Stimulated activated CD4-positive, alpha-beta T cell treated with anti-CD3 and anti-CD28 coated beads, Interleukin-1b, Interleukin-23, amount 100 ng/mL, for 48 hours (primary cell): ENCODE results near the gene CREB5.
"Not testable (repeated sequence)": the region's sequence is repeated elsewhere in the genome, so short reads cannot be mapped to it uniquely, and the experiment has no call there.

Experiments
- DNase-seq: peaks from one replicate; pipeline ENCODE4 v3.0.0-alpha.2; 2020

The CREB5 gene

DNA sequence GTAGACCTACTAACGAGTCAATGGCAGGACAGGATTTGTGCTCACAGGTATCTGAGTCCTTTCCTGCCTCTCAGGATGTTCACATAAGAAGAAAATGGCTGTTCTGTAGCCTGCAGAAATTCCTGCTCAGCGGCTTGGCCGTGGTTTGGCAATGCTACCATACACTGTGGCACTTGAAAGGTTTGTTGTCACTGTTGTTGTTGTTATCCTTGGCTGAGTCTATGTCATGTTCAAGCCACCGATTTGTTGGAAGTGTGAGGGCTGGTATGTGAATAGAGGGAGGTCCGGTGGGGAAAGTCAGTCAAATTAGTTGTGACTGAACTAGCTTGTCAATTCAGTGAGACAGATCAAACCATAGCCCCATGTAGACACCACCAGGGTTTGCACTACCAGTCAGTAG is 345.9 kb downstream of the CREB5 start:
- DNase-seq, result no peak

DNA sequence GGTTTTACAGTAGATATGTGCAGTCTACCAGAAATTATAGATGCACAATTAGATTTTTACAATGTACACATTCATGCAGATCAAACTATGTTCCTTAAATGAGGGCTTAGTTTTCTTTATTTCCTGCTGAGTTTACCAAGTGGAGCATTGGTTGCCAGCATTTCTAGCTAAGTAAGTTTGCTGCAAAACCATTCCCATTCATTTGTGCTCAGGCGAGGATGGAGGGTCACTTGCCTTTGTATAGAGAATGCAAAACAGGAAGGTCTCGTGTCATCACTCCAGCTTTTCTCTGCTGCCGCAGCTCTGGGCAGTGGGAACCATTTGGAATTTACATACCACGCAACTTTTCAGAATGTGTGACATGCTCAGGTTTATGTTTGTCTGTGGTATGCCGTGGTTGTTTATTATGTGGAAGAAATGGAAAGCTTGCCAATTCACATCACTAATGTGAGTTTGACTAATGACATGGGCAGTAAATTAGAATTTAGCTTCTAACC is 347.2 kb downstream of the CREB5 start:
- DNase-seq, result no peak

DNA sequence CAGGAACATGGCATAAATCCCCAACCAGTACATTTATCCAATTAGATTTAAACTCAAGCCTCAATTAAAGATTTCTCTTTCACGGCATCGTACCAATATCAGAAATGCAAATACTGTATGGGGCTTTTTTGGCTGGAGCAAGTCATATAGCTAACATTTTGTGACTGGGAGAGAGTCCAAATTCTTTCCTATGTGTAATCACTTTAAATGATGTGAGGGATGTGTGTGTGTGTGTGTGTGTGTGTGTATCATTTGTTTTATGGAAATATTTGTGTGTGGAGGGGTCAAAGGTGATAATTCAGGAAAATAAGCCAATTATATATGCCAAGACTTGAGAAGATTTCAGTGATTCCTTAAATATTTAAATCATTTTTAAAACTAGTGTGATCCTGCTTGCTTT is 349.2 kb downstream of the CREB5 start:
- no peak for DNase-seq

DNA sequence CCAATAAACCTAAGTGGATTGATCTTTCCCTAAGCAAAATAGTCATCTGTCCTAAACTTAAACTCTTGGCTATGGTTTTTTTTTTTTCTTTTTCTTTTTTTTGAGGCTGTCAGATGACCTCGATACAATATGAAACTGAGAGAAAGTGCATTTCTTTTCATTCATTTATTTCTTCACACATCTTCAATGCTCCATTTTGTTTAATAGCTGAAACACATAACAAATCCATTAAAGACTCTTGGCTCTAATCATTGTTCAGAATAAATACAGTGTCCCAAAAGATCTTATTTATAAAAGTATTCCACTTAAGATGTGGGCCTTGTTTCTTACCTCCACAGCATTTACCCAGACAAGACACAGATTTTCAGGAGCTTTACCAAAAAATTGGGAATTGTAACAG is 350.3 kb downstream of the CREB5 start:
- no peak for DNase-seq

DNA sequence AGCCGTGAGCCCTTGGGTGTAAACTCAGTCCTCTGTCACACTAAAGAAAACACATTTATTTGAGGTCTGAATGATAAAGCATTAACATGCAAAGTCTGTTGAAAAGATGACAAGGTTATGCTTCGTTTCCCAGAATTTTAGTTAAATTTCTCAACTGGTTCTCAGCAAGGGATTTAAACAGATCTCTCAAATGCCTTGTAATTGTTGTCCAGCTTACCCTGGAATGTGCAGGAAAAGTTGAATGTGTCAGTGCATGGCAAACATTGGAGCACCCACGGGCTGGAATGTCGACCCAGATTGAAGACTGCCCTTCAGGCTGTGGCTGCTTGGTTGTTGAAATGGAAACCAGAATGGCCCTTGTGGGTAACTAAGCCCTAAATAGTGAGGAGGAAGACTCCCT is 354.0 kb downstream of the CREB5 start:
- DNase-seq, result no peak

DNA sequence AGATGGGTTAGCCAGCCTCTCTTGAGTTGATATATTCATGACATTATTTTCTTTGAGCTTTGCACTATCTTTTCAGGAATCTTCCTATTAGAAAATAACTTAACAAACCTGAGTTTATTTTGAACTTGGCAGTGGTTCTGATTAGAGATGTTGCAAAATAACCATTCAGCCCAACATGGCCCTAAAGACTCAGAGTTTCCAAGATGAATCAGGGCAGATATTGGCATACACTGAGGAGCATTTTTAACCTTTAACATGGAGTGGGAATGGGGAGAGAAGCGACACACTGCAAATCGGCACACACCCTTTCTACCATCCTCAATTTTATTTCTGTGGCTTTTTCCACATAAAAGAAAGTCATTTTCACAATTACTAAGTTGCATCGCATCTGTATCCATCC is 355.0 kb downstream of the CREB5 start:
- no peak for DNase-seq

DNA sequence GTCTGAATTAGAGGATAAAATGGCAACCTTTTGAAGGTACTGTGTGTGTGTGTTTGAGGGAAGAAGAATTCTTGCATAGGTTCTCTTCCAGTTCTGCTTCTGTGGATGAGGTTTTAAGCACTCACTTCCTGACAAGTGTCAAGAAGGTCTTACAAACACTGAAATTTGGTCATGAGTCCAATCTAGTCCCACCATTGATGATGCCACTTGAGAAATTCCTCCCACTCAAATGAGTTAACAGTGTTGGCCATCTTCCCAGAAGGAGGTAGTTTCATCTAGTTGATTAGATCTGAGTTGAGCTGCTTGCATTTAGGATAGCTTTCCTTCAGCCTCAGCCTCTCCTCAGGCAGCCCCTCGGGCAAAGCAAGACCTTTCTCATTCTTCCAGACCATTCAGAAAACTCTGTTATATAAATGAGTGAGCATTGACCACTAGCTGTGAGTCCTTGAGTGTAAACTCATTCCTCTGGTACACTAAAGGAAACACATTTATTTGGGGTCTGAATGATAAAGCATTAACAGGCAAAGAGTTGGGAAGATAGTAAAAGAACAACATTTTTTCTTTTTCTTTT is 356.3 kb downstream of the CREB5 start:
- no peak for DNase-seq

DNA sequence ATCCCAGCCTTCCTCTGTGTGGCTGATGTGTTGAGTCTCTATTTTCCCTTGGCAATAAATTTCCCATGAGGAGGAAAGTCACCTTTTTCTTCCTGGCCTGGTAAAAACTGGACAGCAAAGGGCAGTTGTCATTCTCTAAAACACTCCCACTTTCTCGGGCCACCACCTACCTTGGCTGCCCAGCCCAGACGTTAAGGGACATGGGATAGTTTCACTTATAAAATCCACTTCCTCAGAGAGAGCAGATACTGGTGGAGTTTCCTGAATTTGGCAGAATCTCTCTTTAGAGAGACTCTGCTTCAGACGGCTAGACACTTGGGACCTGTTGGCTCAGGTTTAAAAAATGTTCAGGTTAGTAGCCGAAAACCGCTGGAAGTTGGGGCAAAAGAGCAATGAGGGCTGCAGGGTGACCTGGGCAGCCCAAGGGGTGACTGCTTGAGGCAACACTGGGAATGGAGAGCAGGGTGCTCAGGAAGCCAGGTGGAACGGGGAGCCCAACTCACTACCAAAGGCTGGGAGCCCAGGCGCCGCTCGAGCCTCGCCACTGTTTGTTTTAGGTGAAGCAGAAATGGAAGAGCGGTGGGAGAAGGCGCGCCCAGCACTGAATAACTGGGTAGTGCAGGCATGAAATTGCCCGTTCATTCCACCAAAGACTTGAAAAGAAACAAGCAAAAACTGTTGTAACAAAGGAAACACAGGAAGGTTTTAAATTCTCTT is 359.7 kb downstream of the CREB5 start:
- no peak for DNase-seq

DNA sequence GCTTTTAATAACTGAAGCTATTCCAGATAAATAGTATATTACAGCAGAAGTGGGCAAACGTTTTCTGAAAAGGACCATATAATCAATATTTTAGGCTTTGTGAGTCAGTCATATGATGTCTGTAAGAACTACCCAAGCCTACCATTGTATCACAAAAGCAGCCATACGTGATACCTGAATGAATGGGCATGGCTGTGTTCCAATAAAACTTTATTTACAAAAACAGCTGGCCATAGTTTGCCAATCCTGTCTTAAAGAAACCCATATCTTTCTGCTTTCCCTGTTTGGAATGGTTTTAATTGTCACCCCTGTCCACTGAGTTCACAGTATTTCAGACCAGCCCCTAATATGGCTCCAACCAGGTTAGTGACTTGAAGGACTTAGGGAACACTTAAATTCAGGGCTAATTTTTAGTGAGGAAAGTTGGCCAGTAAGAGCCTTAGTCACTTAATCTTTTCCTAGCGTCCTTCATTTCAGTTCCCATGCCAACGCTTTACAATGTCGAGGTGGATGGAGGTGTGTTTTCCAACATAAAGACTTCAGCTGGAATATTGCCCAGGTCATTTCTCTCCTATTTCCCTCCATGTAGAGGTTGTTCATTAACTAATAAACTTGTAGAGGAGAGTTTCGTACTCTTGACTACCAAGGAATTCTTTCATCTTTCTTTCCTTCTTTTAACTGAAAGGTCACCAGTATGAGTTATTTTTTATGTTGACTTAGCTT is 361.3 kb downstream of the CREB5 start:
- DNase-seq, result no peak

DNA sequence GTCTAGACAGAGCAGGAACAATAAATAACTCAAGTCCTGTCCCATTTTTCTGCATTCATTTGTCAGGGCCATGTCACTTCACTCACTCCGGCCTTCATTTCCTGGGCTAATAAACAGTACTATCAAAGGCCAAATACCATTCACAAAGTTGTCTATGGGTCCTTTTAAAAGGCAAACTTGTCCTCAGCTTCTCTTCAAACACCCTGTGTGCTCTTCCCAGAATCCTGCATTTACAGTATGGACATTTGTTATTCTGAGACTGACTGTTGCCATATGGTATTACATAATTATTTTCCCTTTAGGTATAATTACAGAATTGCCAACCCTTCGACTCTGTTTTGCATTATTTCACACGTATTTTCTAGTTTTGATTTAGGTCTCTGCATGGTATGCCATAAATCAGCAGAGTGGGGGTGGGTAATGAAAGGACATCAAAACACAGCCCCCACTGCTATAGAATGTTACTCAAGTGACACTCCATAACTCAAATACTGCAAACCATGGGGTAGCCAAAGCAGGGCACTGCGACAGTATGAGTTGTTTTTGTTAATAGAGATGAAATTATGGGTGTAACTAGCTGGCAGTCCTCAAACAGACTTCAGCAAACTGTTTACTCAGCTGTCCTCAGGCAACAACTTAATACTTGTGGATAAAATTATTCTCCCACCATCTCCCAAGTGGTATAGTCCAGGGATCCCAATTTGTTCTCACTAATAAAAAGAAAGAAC is 362.1 kb downstream of the CREB5 start:
- no peak for DNase-seq

DNA sequence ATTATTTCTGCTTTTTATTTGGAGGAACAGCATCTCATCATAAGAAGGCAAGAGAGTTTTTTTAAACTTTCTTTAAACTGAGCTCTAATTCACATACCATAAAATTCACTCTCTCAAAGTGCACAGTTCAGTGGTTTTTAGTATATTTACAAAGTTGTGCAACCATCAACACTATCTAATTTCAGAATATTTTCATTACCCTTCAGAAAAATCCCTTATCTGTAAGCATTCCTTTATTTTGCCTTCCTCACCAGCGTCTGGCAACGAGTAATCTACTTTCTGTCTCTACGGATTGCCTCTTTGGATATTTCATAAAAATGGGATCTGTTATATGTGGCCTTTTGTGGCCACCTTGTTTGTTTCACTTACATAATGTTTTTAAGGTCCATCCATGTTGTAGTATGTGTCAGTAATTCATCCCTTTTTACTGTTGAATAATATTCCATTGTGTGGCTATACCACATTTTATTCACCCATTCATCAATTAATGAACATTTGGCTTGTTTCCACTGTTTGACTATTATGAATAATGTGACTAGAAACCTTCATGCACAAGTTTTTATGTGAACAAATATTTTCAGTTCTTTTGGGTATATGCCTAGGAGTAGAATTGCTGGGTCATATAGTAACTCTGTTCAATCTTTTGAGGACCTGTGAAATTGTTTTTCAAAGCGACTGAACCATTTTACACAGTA is 364.3 kb downstream of the CREB5 start:
- no peak for DNase-seq

DNA sequence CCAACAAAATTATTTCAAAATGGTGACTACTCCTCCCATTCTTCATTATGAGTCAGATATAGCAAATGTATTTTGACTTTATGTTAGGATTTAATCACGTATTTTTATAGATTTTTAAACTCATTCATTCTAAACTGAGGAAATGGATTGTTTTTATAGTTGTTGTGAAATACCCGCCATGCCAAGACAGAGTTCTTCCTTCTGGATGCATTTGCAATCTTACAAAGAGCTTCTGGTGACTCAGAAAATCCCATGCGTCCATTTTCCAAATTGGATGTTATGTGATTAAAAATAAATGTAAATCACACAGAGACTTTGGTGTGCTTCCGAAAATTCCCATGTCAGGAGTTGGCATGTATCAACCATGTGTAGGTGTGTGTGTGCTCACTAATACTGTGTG is 366.5 kb downstream of the CREB5 start:
- DNase-seq, result no peak

DNA sequence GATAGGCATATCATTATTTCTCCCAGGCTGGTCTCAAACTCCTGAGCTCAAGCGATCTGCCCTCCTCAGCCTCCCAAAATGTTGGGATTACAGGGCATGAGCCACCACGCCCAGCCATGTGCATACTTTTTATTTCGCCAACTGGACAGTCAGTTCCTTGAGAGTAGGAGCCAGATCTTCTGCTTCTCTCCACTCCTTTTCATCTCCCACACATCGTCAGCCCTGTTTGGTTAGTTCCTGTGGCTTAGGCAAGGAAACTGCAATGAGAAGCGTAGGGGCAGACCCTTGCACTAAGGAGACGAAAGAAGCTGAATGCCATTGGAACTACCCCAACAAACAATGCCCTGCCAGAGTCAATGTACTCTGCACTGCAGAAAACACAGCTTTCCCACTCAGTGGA is 367.6 kb downstream of the CREB5 start:
- DNase-seq, result no peak

DNA sequence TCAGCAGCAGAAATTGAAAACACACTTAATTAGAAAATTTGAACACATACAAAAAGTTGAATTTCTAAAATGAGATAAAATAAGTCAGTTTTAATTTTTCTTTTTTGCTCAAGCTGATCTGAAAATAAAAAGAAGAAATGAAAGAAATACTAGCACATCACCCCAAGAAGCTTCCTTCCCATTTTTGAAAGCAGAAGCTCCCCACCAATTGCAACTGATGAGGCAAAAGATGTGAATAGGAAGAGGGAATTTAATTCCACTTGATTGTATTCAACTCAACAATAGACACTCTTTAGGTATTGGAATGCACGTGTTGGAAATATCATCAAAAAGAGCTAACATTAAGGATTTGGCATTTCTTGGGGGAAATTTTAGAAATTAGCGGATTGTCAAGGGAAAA is 370.0 kb downstream of the CREB5 start:
- no peak for DNase-seq

DNA sequence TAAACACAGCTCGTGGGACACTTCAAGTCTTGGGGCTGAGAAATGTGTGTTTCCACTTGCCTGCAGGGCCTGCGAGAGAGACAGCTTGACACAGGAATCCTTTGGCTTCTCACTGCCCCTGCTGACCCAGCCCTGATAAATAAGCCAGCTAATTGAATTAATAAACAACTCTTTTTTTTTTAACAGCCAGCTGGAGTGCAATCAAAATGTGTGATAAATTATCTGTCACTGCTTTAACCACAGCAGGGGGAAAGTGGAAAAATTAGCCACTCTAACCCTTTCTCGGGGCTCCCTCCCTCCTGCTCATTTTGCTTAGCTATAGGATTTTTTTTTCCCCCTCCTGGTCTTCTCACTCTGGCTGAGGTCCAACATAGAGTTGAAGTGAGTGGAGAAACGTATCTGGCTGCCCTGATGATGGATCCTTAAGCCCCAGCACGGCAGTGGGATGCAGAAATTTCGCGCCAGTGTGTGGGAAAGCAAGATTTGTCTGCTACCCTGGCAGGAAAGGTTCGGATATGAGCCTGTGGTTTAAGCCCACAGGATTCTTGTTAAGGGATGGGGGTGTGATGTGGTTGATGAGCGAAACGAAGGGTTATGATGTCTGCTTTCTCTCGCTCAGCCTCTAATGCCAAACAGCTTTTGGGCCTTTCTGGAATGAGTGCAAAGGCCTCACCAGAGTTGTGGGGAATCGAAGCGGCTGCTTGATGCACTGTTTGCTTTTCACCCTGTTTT is 372.0 kb downstream of the CREB5 start:
- no peak for DNase-seq

DNA sequence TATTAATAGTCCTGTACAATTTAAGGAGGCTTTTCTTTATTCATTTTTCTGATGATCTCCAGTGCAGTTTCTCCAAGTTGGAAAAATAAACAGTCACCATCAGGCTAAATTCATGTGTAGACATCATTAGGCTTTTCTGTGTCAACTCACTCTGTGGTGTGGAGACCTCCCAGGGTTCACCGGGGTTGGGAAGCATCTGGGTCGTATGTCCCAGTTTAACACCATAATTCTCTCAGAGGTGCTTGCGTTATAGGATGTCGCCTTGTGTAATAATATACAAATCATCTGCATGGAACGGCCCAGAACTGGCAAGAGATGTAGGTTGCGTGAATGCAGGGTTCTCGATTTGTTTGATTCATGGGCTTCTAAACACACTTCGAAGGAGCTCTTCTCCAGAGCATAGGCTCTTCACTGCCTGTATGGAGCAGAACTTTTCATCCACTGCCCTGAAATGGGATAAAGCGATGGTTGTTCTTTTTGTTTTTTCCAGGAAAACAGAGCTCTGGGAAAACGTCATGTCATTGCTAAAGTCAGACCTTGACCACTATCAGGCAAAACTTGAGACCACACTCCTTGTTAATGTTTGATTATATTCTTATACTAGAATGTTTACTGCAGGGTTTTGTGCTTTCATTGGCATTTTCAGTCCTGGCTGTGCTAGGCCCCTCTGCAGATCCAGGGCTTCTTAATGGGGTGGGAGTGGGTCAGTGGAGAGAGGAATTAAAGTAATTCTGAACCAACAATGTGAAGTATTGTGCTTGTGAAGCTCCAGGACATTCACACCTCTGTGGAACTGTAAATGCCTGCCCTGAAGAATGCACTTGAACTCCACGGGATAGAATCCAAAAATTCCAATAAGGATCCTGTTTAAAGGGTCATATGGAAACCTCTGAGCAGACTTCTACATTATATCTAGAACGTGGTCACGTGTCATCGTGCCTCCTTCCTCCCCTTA is 373.0 kb downstream of the CREB5 start:
- DNase-seq, result no peak

DNA sequence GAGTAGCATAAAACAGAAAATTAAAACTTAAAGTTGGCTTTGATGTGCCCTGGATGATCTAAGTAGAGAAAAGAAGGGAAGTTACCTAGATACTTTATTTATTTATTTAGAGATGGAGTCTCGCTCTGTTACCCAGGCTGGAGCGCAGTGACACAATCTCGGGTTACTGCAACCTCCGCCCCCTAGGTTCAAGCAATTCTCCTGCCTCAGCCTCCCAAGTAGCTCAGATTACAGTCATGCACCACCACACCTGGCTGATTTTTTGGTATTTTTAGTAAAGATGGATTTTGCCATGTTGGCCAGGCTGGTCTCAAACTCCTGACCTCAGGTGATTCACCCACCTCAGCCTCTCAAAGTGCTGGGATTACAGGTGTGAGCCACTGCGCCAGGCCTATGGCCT is 373.8 kb downstream of the CREB5 start:
- not testable (repeated sequence) for DNase-seq

DNA sequence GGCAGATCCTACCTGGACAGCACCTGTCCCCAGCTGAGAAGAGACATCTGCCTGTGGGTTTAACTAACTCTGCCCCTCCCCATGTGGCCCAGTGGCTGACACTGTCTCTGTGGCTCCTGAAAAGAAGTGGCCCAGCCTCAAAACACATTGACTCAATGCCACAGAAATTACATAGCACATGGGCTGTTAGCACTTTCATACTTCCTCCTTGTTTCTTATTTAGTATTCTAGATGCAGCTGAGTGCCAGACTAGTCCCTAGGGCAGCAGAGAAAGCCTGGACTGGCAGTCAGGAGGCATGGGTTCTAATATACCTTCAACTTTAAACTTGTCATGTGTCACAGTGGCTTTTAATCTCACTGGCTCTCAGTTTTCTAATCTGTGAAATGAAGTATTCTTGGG is 374.8 kb downstream of the CREB5 start:
- no peak for DNase-seq

DNA sequence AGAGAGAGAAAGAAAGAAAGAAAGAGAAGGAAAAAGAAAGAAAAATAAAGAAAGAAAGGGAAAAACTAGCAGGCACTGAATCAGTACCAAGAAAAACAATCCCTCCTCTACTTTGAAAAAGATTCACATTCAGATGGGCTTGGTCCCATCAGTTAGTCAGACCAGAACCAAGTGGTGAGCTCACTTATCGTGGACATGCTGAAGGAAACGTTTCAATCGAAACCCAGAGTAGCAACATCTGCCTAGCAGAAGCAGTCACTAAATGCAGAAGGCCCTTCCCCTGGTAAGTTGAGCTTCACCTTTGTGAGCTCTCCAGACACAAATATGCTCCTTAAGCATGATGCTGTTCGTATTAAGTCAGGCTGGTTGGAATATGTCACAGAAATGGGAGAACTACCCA is 378.1 kb downstream of the CREB5 start:
- DNase-seq, result no peak

DNA sequence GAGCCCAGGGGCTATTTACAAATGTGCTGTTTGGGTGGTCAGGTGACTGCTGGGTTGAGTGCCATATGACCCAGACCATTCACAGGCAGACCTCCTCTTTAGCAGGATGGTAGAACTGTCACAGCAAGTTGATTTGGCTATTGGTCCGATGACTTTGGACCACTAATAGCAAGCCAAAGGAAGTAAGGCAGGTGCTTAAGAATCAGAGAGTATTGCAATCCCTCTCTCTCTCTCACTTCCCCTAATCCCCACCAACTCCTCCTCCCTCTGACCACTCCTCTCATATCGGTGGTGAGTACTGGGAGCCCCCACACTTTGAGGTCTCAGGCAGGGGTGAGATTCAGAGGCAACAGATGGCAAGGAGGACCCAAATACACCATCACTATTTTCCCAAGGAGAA is 380.5 kb downstream of the CREB5 start:
- no peak for DNase-seq
